ENCODE data around the gene SEL1L.
"Not testable (repeated sequence)": the region's sequence is repeated elsewhere in the genome, so short reads cannot be mapped to it uniquely, and the experiment has no call there.

The SEL1L gene

DNA sequence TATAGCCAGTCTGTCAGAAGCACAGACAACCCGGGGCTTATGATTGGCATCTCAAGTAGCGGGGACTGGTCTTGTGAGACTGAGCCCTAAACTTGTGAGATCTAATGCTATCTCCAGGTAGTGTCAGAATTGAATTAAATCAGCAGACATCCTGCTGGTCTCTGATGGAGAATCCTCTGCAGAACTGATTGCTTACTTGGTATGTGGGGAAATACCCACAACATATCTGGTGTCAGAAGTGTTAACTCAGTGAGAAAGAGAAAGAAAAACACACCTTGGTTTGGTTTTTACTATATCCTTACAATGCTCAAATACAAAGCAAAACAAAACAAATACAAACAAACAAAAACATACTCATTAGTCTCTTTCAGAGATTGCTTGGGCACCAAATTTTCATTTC is 10.0 kb downstream of the SEL1L start:
- DNase-seq: no peak

DNA sequence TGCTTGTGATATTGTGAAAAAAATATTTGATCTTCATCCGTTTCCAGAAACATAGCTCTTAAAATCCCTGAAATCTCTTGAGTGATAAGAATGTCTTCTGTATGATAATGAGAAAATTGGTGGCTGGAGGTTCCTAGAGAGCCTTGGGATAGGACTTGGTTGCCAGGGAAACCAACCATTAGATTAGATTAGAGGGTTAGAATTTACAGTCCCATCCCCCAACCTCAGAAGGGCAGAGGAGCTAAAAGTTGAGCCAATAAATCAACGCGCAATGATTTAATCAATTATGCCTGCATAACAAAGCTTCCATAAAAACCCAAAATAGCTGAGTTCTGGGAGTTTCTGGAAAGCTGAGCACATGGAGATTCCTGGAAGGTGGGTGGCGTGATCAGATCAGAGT is 10.6 kb downstream of the SEL1L start:
- no peak for DNase-seq

DNA sequence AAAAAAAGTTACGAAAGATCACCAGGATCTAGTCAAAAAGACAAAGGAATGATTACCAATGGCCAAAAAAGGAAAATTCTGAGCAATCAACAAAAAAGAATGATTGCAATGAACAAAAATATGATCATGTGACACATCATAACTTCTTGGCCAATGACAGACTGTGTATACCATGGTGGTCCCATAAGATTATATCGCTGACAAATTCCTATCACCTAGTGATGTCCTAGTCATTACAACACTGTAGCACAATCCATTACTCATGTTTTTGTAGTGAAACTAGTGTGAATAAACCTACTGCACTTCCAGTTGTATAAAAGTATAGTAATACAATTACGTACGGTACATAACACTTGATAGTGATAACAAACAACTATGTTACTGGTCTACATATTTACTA is 12.3 kb downstream of the SEL1L start:
- DNase-seq: no peak

DNA sequence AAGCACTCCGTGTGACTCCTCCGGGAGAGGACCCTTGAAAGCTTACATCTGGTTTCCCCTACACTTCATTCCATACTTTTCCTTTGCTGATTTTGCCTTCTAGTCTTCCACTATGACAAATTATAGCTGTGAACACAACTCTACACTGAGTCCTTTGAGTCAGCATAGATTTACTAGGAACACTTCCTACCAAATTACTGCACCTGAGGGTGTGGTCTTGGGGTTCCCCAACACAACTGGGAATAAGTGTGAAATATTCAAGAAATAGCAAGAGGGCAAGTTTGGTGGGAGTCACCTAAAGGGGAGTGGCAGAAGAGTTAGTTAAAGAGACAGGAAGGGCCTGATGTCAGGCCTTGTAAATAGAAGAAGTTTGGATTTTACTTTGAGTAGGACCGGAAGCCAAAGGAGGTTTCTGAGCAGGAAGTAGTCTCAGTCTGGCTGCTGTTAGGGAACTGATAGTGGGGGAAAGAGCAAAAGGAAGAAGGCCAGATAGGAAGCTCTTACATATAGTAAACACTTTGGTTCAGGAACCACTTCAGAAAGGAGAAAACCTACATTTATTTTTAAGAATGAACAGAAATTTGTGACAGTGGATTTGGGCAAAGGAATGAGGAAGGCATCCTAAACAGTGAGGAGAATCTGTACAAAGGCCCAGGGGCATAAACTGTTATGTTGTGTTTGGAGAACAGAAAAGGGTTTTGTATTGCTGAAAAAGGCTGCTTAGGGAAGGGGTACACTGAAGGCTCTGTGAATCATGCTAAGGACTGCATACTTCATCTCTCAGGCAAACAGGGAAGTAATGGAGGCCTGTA is 14.2 kb downstream of the SEL1L start:
- no peak for DNase-seq

DNA sequence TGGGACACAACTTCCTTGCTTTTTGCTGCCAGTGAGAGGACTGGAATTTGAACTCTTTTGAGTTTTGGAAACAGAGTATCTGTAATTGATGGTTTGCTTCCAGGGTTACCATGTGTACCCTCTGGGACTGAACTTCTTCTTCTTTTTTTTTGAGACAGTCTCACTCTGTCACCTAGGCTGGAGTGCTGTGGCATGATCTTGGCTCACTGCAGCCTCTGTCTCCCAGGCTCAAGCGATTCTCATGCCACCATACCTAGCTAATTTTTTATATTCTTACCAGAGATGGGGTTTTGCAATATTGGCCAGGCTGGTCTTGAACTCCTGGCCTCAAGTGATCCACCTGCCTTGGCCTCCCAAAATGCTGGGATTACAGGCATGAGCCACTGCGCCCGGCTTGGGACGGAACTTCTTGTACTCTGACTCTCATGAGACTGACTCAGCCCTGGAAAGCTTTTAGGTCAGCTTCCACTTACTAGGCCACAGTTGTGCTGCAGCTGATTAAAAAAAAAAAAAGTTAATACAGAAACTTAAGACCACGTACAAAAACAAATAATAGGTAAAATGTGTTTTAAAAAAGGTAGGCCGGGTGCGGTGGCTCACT is 15.8 kb downstream of the SEL1L start:
- no peak for DNase-seq

DNA sequence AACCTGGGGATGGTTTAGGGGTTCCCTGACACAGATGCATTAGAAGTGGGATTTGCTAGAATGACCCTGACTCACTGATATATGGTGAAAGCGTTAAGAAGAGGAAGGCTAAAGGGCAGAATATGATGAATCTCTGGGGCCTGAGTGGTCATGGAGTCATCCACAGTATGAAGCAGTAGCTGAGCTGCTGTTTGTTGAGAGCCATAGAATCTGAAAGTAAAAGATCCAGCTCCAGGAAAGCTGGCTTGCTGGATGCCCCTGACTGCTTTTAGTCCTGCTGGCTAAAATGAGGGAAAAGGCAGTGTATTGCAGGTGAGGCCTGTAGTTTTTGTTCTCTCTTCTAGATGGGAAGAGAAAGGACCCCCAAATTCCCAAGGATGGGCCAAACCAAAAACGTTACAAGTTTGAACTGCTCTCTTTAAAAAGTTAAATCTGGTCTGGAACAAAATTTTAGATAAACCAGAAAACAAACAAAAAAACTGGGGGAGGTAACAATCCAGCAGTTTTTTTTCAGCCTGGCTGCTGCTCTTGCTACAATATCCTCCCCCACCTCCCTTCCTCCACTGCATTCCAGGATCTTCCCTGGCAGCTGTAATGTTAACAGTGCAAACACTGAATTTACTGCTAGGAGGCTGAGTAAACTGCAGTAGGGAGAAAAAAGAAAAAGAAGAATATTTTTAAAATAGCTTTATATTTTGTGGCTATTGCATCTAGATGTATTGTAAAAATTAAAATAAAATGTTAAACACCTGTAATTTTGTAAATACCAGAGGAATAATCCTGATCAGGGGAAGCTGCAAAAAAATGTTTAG is 16.5 kb downstream of the SEL1L start:
- no peak for DNase-seq

DNA sequence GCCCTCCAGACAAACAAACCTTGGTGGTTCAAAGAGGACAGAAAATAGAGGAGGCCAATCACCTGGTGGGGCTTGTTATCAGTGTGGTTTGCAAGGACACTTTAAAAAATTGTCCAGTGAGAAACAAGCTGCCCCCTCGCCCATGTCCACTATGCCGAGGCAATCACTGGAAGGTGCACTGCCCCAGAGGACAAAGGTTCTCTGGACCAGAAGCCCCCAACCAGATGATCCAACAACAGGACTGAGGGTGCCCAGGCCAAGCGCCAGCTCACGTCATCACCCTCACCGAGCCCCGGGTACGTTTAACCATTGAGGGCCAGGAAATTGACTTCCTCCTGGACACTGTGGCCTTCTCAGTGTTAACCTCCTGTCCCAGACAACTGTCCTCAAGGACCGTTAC is 17.7 kb downstream of the SEL1L start:
- DNase-seq: not testable (repeated sequence)

DNA sequence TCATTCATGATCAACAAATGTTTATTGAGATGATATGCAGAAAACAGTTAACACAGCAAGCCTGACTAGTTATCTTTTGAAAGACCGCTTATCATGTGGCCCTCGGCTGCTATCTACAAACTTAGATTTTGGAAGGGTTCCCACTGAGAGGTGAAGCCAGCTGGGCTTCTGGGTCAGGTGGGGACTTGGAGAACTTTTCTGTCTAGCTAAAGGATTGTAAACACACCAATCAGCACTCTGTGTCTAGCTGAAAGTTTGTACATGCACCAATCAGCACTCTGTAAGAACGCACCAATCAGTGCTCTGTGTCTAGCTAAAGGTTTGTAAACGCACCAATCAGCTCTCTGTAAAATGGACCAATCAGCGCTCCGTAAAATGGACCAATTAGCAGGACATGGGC is 20.8 kb downstream of the SEL1L start:
- DNase-seq: not testable (repeated sequence)

DNA sequence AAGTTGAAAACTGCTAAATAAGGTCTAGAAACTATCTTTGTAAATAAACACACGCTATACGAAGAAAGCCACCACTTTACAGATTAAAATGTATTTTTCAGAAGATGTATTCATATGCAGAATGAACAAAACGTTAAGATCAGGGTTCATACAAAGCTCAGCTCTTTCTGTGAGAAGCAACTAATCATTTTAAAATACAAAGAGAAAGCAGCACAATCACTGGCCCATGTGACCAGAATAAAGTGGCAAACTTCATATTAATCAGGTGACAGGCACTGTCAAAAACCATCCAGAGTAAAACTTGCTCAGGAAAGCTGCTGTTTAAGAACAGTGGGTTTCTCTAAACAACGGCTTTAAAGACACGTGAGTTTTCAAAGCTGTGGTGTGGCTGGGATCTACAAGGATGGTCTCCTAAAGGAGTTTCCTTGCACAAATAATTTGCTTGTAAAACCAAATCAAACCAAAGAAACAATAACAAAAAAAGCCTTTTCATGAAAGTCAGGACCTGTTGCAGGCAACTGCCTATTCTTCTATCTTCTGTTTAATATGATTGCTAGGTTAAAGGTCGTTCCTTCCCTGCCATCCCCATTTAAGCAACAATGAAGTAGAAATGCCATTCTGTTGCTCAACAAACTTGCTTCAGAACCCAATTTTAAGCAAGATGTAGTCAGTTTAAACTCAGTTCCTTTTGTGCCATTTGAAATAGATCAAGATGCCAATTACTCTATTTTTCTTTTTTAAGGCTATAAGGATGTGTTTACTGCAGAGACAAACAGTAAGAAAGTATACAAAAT is 22.3 kb downstream of the SEL1L start:
- no peak for DNase-seq

DNA sequence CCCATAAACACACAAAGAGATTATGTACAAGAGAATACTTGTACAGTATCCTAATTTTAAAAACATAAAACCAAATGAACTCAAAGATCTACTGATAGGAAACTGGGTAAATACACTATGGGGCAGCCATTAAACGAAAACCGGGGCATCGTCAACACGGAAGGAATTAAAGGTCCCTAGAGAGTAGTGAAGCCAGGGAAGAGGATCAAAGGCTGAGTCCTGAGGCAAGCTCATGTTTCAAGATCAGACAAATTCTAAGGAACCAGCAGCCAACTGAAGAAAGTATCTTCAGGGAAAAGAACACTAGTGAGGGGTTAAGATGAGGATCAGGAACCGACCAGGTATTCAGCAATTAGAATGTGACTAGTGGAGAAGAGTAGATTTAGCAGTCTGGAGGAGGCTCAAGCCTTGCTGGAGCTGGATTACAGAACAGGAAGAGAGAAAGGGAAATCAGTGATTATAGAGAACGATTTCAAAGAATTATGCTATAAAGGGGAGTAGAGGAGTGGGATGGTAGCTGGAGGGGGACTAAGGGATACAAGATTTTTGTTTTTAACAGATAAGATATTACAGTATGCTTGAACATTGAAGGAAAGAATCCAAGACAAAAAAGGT is 23.7 kb downstream of the SEL1L start:
- no peak for DNase-seq

DNA sequence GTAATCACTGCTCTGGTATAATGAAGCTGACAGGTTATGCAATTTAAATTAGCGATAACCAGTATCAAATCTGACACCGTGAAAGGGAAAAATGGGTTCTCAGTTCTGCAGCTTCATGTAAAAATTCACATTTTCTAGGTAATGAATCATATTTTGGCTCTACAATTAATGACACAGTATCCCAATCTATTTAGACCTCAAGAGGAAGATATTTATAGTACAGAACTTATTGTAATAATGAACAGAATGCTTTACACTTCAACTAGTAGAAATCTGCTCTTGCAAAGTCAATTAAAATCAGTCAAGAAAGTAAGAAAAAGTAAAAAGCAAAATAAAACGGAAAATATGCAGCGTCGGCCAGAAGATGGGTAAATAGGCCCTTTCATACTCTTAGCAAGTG is 24.3 kb downstream of the SEL1L start:
- DNase-seq: no peak

DNA sequence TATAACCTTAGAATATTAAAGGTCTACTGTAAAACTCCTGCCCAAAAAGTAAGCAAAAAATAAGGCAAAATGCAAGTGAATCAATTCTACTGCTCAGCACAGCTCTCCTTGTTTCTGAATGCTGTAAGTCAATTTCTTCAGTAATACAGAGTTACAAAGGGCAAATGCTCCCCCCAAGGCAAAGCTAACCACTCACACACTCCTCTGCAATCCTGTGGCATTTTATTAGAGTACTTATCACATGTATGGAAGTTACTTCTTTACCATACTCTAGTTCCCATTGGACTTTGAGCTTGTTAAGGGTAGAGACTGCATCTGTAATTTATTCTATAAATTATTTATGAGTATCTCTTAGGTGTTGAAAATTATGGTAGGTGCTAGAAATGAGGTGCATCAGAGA is 27.2 kb downstream of the SEL1L start:
- DNase-seq: no peak

DNA sequence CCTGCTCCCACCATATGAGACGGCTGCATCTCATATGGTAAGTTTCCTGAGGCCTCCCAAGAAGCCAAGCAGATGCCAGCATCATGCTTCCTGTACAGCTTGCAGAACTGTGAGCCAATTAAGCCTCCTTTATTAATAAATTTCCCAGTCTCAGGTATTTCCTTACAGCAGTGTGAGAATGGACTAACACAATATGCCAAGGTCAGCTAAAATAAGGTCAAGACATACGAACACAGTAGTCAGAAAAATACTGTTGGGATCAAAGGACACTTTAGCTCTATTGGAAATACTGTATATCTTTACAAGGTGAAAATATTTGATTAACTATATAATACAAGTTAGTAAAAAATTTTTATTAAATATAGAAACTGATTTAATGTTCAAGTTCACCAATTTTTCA is 28.8 kb downstream of the SEL1L start:
- no peak for DNase-seq

DNA sequence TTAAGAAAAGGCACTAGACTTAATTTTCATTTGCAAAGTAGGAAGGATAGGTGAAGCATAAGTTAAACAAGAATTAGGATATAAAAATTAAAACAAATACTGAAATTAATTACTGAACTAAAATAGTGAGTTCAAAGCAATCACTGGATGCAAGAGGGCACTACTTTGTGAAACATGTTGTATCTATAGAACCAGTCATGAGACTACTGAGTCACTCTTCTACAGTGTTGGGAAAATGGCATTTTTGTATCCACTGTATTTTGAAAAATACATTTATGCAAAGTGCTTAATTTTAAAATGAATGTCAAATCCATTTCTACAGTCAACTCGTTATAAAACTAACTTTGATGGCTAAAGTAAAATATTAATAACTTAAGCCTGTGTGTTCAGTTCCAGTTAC is 47.9 kb downstream of the SEL1L start:
- no peak for DNase-seq

DNA sequence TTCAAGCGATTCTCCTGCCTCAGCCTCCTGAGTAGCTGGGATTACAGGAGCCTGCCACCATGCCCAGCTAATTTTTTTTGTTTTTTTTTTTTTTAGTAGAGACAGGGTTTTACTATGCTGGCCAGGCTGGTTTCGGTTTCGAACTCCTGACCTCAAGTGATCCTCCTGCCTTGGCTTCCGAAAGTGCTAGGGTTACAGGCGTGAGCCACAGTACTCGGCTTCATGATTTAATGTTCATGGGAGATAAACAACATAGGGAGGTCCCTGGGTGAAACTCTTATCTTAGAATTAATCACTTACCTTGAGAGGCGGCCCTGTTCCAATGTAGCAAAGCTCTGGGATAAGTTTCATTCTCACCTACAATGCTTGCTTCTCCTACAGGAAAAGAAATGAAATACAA is 48.3 kb downstream of the SEL1L start:
- DNase-seq: no peak

DNA sequence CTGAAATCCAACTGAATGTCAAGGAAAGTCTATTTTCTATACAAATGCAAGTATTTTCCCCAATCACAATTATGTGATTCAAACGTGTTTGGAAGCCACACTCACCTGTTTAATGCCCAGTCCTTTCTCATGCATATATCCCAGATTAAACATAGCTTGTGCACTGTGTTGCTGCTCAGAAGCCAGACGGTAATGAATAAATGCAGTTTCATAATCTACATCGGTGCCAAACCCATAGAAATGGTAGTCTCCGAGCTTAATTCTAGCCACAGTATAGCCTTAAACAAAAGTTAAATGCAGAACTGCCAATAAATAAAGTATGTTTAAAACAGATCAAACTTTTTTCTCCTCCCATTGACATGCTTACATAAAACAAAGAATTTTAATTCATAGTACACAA is 49.5 kb downstream of the SEL1L start:
- no peak for DNase-seq

DNA sequence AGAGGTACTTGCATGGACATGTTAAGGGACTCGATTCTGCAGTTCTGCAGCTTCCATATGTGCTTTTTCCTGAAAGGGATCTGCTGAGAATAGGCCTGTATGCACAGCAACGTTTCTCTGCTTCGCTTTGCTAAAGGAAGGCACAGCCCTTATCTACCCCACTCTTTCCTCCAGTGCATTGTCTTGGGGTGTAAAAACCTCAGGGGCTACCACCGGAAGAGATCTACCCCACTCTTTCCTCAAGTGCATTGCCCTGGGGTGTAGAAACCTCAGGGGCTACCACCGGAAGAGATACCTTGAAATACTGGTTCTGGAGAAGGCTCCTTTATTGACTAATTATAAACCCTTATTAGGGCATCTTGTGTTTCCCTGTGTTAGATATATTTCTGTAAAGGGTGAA is 52.9 kb downstream of the SEL1L start:
- no peak for DNase-seq

DNA sequence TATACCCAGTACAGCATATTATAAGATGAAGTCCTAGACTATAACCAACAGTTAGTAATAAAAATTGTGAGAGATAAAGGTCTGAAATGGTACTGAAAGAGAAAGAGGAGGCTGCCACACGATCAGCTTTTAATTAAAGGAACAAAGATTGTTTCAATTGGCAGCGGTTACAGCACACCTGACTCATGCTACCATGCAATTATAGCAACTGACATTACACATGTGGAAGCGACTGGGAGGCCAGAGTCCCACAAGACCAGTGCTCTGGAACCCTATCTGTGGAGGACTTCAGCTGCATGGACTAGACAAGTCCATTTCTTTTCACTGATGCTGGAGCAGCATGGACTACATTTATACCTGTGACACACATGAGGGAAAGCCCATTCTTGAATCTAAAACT is 55.2 kb downstream of the SEL1L start:
- DNase-seq: no peak

DNA sequence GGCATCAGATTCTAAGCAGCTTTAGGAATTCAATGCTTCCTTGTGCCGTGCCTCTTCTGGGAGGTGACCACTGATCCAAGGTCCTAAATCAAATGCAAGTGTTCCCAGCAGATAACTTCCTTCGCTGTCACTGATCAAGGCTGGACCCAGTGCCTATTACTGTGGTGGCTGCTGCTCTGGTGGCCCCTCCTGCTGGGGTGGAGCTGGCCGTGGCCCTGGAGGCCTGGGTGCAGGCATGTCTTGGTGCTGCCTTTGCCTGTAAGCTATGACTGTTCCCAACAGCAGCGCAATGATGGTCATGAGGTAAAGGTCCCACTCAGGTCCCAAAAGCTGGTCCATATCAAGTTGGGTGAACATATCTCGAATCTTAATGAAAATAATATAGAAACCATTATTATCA is 56.8 kb downstream of the SEL1L start:
- no peak for DNase-seq

DNA sequence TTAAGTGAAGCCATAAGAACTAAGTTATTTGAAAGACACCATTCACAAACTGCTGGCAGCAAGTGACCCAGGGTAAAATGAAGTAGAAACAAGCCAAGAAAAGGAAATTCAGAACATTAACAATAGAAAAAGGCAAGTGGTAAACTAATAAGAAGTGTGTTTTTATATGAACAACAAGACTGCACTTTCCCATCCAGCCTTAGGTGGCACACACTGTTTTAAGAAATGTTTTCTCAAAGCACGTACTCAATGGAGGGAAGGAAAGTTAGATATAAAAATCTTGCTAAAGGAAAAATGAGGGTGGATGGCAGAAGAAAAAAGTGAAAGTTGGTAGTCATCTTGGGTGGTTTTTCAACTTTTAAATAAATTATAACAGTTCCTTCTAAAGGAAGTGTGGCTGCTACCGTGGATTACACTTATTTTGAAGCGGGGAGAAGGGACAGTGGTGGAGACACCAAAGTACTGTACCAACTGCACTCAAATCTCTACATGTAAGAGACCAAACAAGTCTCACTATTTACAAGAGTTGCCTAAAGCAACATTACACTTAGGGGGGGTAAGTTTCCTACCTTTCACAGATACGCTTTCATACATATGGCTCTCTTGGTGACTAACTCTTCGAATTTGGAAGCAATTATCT is 58.8 kb downstream of the SEL1L start:
- DNase-seq: no peak

DNA sequence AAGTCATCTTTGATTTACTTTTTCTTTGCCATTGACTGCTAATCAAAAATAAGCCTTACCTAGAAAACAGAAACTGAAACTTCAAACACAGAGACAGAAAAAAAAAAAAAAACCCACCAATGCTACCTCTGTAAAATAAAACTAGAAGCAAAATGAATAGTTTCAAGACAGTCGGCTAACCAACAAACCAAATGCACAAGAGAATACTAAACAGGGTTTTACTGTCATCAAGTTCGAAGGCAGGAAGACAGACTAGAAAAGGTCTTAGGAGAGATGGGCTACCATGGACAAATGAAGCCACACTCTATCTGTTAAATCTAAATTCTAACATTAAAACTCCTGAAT is 59.5 kb downstream of the SEL1L start:
- no peak for DNase-seq

DNA sequence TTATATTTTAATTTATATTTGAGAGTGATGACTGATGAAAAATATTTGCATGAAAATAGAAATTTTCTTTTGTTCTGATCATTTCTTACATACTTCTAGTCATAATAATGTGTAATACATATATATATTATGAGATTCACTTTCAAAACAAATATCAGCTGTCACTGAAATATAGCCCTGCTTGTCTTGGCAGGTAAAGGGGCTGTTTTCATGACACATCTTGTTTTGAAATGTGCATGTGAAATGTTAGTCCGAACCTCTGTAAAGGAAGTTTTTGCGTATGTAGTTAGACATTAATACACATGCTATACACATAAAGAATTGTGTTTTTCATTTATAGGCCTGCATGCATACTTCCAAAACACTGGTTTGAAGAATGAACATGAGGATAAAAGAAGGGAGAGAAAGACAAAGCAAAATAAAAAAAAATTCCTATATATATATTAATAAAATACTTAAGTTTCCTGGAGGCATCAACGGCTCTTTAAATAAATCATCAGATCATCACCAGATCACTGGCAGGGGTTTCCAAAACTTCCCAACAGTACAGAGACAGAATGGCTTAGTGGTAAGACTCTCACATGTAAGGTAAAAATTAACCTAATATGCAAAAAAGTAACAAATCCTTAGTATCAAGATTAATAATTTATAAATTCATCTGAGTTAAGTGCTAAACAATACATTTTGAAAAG is 60.1 kb downstream of the SEL1L start:
- DNase-seq: no peak
